Measurements from ENCODE around the gene C19orf53.

DNA sequence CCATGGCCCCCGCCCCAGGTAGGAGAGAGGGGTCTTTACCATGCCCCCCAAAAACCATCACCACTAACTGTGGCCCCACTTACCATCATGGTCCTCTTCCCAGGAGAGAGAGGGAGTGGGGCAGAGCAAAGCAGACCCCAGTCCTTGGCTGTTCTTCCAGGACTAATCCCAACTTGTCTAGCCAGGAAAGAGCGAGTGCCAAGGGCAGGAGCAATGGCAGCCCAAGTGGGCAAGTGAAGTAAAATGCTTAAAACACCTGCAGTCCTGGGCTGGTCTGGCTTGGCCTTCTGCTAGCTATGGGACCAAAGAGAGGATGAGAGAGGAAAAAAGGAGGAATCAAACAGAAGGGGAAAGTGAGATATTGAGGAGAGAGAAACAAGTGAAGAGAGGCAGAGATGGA, 38.9 kb downstream of the C19orf53 start:
- TF ChIP-seq POLR2A (IDR thresholded peaks at IDR 0.05), result no peak
- TF ChIP-seq, protein P1, sequence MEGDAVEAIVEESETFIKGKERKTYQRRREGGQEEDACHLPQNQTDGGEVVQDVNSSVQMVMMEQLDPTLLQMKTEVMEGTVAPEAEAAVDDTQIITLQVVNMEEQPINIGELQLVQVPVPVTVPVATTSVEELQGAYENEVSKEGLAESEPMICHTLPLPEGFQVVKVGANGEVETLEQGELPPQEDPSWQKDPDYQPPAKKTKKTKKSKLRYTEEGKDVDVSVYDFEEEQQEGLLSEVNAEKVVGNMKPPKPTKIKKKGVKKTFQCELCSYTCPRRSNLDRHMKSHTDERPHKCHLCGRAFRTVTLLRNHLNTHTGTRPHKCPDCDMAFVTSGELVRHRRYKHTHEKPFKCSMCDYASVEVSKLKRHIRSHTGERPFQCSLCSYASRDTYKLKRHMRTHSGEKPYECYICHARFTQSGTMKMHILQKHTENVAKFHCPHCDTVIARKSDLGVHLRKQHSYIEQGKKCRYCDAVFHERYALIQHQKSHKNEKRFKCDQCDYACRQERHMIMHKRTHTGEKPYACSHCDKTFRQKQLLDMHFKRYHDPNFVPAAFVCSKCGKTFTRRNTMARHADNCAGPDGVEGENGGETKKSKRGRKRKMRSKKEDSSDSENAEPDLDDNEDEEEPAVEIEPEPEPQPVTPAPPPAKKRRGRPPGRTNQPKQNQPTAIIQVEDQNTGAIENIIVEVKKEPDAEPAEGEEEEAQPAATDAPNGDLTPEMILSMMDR (IDR thresholded peaks at IDR 0.05), result no peak
